HUES6 (cell line): ENCODE measurements around the gene TRABD2B.

Experiments used
- H3K27ac ChIP-seq: 2 replicates; pipeline ENCODE4 v1.7.0; 2013; ENCODE audit warnings: low read depth, mild to moderate bottlenecking, low read length, inconsistent platforms
- H3K27me3 ChIP-seq: 2 replicates; pipeline ENCODE4 v1.6.1; 2013; ENCODE audit warnings: low read length; ENCODE audit not compliant: control insufficient read depth, insufficient read depth
- H3K36me3 ChIP-seq: 2 replicates; pipeline ENCODE4 v1.6.1; 2013; ENCODE audit warnings: low read length; ENCODE audit not compliant: control insufficient read depth, insufficient read depth
- H3K4me1 ChIP-seq: 2 replicates; pipeline ENCODE4 v1.6.1; 2013; ENCODE audit warnings: low read length; ENCODE audit not compliant: control insufficient read depth, insufficient read depth
- H3K4me3 ChIP-seq: 2 replicates; pipeline ENCODE4 v1.5.1; 2013; ENCODE audit warnings: low read depth, low read length
- H3K9ac ChIP-seq: one replicate; pipeline ENCODE4 v1.6.1; 2013; ENCODE audit warnings: mild to moderate bottlenecking, low read length
- H3K9me3 ChIP-seq: 2 replicates; pipeline ENCODE4 v1.6.1; 2013; ENCODE audit warnings: low read depth, low read length; ENCODE audit not compliant: control insufficient read depth, insufficient read depth

TRABD2B gene

GRCh38 chr1:47856996-47857395 lies 140.2 kb downstream of the TRABD2B start:
- Histone ChIP-seq H3K36me3 (no peaks in the 10 kb centered on the region), H3K9me3 (no peaks in the 10 kb centered on the region), H3K9ac (no peak overlapping the region), H3K4me1 (peaks cover 8% of the 10 kb centered on the region; the same call in 1 of the 2 replicates), H3K27me3 (no peaks in the 10 kb centered on the region), H3K27ac (no peak overlapping the region), H3K4me3 (no peak overlapping the region)

GRCh38 chr1:47855230-47855629 lies 142.0 kb downstream of the TRABD2B start:
- no peak overlapping the region for H3K27ac ChIP-seq
- no peak overlapping the region for H3K4me3 ChIP-seq

GRCh38 chr1:47854552-47855144 lies 142.5 kb downstream of the TRABD2B start:
- no peak overlapping the region for H3K9ac ChIP-seq
- peaks cover 8% of the 10 kb centered on the region; the same call in 1 of the 2 replicates for H3K4me1 ChIP-seq
- H3K36me3 ChIP-seq, result no peaks in the 10 kb centered on the region
- no peak overlapping the region for H3K27ac ChIP-seq
- no peaks in the 10 kb centered on the region for H3K9me3 ChIP-seq
- H3K4me3 ChIP-seq, result no peak overlapping the region
- no peaks in the 10 kb centered on the region for H3K27me3 ChIP-seq

More at GRCh38 chr1:47855230-47855629, 142.0 kb downstream of the TRABD2B start:
- H3K9me3 ChIP-seq, result no peaks in the 10 kb centered on the region
- H3K9ac ChIP-seq, result no peak overlapping the region
- peaks cover 8% of the 10 kb centered on the region; the same call in 1 of the 2 replicates for H3K4me1 ChIP-seq
- no peaks in the 10 kb centered on the region for H3K27me3 ChIP-seq
- H3K36me3 ChIP-seq, result no peaks in the 10 kb centered on the region

- Histone ChIP-seq H3K27ac (no peak overlapping the region), H3K27me3 (no peaks in the 10 kb centered on the region), H3K4me1 (peaks cover 8% of the 10 kb centered on the region; the same call in 1 of the 2 replicates), H3K9ac (no peak overlapping the region), H3K4me3 (no peak overlapping the region), H3K9me3 (no peaks in the 10 kb centered on the region), H3K36me3 (no peaks in the 10 kb centered on the region)
Measured at GRCh38 chr1:47853852-47854251, 143.3 kb downstream of the TRABD2B start.

GRCh38 chr1:47853059-47853458 lies 144.1 kb downstream of the TRABD2B start:
- no peak overlapping the region for H3K4me3 ChIP-seq
- no peaks in the 10 kb centered on the region for H3K36me3 ChIP-seq
- H3K27me3 ChIP-seq, result no peaks in the 10 kb centered on the region
- no peak overlapping the region for H3K27ac ChIP-seq
- no peak overlapping the region for H3K9ac ChIP-seq
- H3K9me3 ChIP-seq, result no peaks in the 10 kb centered on the region
- H3K4me1 ChIP-seq, result peaks cover 8% of the 10 kb centered on the region; the same call in 1 of the 2 replicates

- no peaks in the 10 kb centered on the region for H3K27me3 ChIP-seq
- H3K4me3 ChIP-seq, result no peak overlapping the region
- H3K4me1 ChIP-seq, result peaks cover 8% of the 10 kb centered on the region; the same call in 1 of the 2 replicates
- no peaks in the 10 kb centered on the region for H3K9me3 ChIP-seq
- H3K36me3 ChIP-seq, result no peaks in the 10 kb centered on the region
- H3K9ac ChIP-seq, result no peak overlapping the region
- H3K27ac ChIP-seq, result no peak overlapping the region
Measured at GRCh38 chr1:47852006-47852718, 145.0 kb downstream of the TRABD2B start.

GRCh38 chr1:47850451-47850850 lies 146.7 kb downstream of the TRABD2B start:
- H3K4me1 ChIP-seq, result peaks cover 8% of the 10 kb centered on the region; the same call in 1 of the 2 replicates
- H3K36me3 ChIP-seq, result no peaks in the 10 kb centered on the region
- H3K9me3 ChIP-seq, result no peaks in the 10 kb centered on the region
- H3K27ac ChIP-seq, result no peak overlapping the region
- H3K27me3 ChIP-seq, result no peaks in the 10 kb centered on the region
- no peak overlapping the region for H3K4me3 ChIP-seq
- no peak overlapping the region for H3K9ac ChIP-seq

GRCh38 chr1:47849591-47850261 lies 147.5 kb downstream of the TRABD2B start:
- no peaks in the 10 kb centered on the region for H3K9me3 ChIP-seq
- H3K9ac ChIP-seq, result no peak overlapping the region
- no peaks in the 10 kb centered on the region for H3K36me3 ChIP-seq
- H3K4me3 ChIP-seq, result no peak overlapping the region
- H3K4me1 ChIP-seq, result peaks cover 5% of the 10 kb centered on the region; the same call in 1 of the 2 replicates
- no peak overlapping the region for H3K27ac ChIP-seq
- H3K27me3 ChIP-seq, result no peaks in the 10 kb centered on the region

- no peaks in the 10 kb centered on the region for H3K9me3 ChIP-seq
Measured at GRCh38 chr1:47849005-47849521, 148.1 kb downstream of the TRABD2B start.

GRCh38 chr1:47847763-47848162 lies 149.4 kb downstream of the TRABD2B start:
- Histone ChIP-seq H3K9me3 (no peaks in the 10 kb centered on the region), H3K36me3 (no peaks in the 10 kb centered on the region)

More at GRCh38 chr1:47849005-47849521, 148.1 kb downstream of the TRABD2B start:
- Histone ChIP-seq H3K27me3 (no peaks in the 10 kb centered on the region), H3K27ac (no peak overlapping the region), H3K4me1 (no peaks in the 10 kb centered on the region), H3K9ac (no peak overlapping the region), H3K4me3 (no peak overlapping the region), H3K36me3 (no peaks in the 10 kb centered on the region)

GRCh38 chr1:47844558-47844955 lies 152.6 kb downstream of the TRABD2B start:
- Histone ChIP-seq H3K36me3 (no peaks in the 10 kb centered on the region), H3K27me3 (no peaks in the 10 kb centered on the region), H3K4me3 (no peak overlapping the region), H3K27ac (no peak overlapping the region), H3K9ac (no peak overlapping the region), H3K9me3 (no peaks in the 10 kb centered on the region), H3K4me1 (peaks cover 23% of the 10 kb centered on the region)

More at GRCh38 chr1:47847763-47848162, 149.4 kb downstream of the TRABD2B start:
- Histone ChIP-seq H3K27me3 (no peaks in the 10 kb centered on the region), H3K4me1 (peaks cover 9% of the 10 kb centered on the region), H3K9ac (no peak overlapping the region), H3K4me3 (no peak overlapping the region), H3K27ac (no peak overlapping the region)
